Natural killer cell (primary cell): ENCODE results near the gene ORC1. TPM values are rescaled to one million over a fixed set of nuclear protein-coding genes. Genes with fewer than 3 reads are reported as not detected.

ENCODE experiments used
- ATAC-seq, 3 donors: fragments of 150-1000 bp in 2 of 3; fragments of 200-7000 bp in 1 of 3; cut with Tn5 transposase; 1 replicate in 1 of 3; 2 replicates in 2 of 3; pipeline ENCODE4 v1.10.0; 2021; ENCODE audit warnings: mild to moderate bottlenecking in 2 of 3, moderate library complexity in 2 of 3
- DNase-seq, 2 donors: peaks; one replicate each; pipeline versions ENCODE4 v3.0.0 to v3.0.0-alpha.2; 2013 to 2021; ENCODE audit warnings: mixed read lengths in 1 of 2
- H3K27ac ChIP-seq: one replicate; pipeline ENCODE4 v1.5.1; 2013; ENCODE audit warnings: mild to moderate bottlenecking, low read length
- H3K27me3 ChIP-seq: one replicate; pipeline ENCODE4 v1.6.1; 2013; ENCODE audit warnings: low read length; ENCODE audit not compliant: control insufficient read depth, insufficient read depth
- H3K36me3 ChIP-seq: one replicate; pipeline ENCODE4 v1.6.1; 2013; ENCODE audit warnings: low read length; ENCODE audit not compliant: control insufficient read depth, insufficient read depth
- H3K4me1 ChIP-seq: one replicate; pipeline ENCODE4 v1.6.1; 2013; ENCODE audit warnings: low read length; ENCODE audit not compliant: control insufficient read depth, insufficient read depth
- H3K4me3 ChIP-seq: one replicate; pipeline ENCODE4 v1.5.1; 2013; ENCODE audit warnings: low read length
- H3K9me3 ChIP-seq: one replicate; pipeline ENCODE4 v1.6.1; 2013; ENCODE audit warnings: low read length; ENCODE audit not compliant: control insufficient read depth, insufficient read depth
- H3K27ac Mint-ChIP-seq, 2 donors: one replicate each; pipeline ENCODE4 v1.8.0; 2022; ENCODE audit warnings: mild to moderate bottlenecking in 2 of 2, mixed read lengths in 2 of 2, moderate library complexity in 1 of 2
- H3K27me3 Mint-ChIP-seq, 2 donors: one replicate each; pipeline ENCODE4 v1.8.0; 2022; ENCODE audit warnings: low read depth in 2 of 2, mixed read lengths in 2 of 2
- H3K36me3 Mint-ChIP-seq: one replicate; pipeline ENCODE4 v1.8.0; 2022; ENCODE audit warnings: mixed read lengths
- H3K4me1 Mint-ChIP-seq, 2 donors: one replicate each; pipeline ENCODE4 v1.8.0; 2022; ENCODE audit warnings: mixed read lengths in 2 of 2
- H3K4me3 Mint-ChIP-seq: one replicate; pipeline ENCODE4 v1.8.0; 2022; ENCODE audit warnings: mild to moderate bottlenecking, moderate library complexity, mixed read lengths
- H3K9me3 Mint-ChIP-seq, 2 donors: one replicate each; pipeline ENCODE4 v1.8.0; 2022; ENCODE audit warnings: mixed read lengths in 2 of 2
- CTCF ChIP-seq: fragments of 200-600 bp; IDR thresholded peaks from one replicate; pipeline ENCODE4 v1.8.0; 2022; ENCODE audit warnings: antibody characterized with exemption
- WGBS: methylation state at CpG from one replicate; pipeline ENCODE4 v1.1.7; 2013; ENCODE audit warnings: missing lambda C conversion rate; ENCODE audit not compliant: insufficient coverage; 5-methylcytosine and 5-hydroxymethylcytosine counted together
- intact Hi-C: fragments of 100-400 bp; cut with micrococcal nuclease; formaldehyde crosslinking; loops from one replicate; pipeline ENCODE4 v1.14.2; 2022
- total RNA-seq, 4 donors: library from RNA; stranded (reverse); fragments of 120-200 nt in 1 of 4; gene quantifications; one replicate each; pipeline versions ENCODE4 v1.2.3 to v1.2.4, GENCODE V29; 2013 to 2022

Gene ORC1
- total RNA-seq, 3 donors from 2014 or later (not counting 1 experiment from before 2014, with no cell fraction given): 1.9 to 2.6 (median 2.1) TPM

GRCh38 chr1:52355436-52355835 lies 48.8 kb downstream of the ORC1 start:
- Histone ChIP-seq H3K27ac (no peak overlapping the region), H3K9me3 (no peaks in the 10 kb centered on the region), H3K4me3 (no peak overlapping the region), H3K27me3 (no peaks in the 10 kb centered on the region), H3K36me3 (peaks cover 90% of the 10 kb centered on the region), H3K4me1 (no peaks in the 10 kb centered on the region)
- intact Hi-C loops: no loop called here
- ATAC-seq: no peak
- Mint-ChIP-seq H3K36me3 (peaks cover 24% of the 10 kb centered on the region), H3K27ac (peak overlapping the region; percentile 46 to 56), H3K9me3 (no peaks in the 10 kb centered on the region), H3K27me3 (no peaks in the 10 kb centered on the region), H3K4me1 (peaks cover 0 to 5% of the 10 kb centered on the region in 2 donors), H3K4me3 (no peak overlapping the region)
- DNase-seq: no peak
- 97% methylated on average over 8 of the region's 8 CpGs for WGBS
- no peak for TF ChIP-seq CTCF

GRCh38 chr1:52352690-52353089 lies 51.5 kb downstream of the ORC1 start:
- 91% methylated on average over 7 of the region's 7 CpGs for WGBS
- no peak for TF ChIP-seq CTCF
- ATAC-seq (no peak), DNase-seq (no peak)
- H3K36me3 ChIP-seq: peaks cover 62% of the 10 kb centered on the region
- no peak overlapping the region for H3K4me3 Mint-ChIP-seq
- H3K4me1 Mint-ChIP-seq: peaks cover 13 to 20% of the 10 kb centered on the region in 2 donors
- peaks cover 4% of the 10 kb centered on the region for H3K4me1 ChIP-seq
- no peak overlapping the region for H3K27ac ChIP-seq
- H3K27me3 Mint-ChIP-seq: no peaks in the 10 kb centered on the region
- H3K27me3 ChIP-seq: no peaks in the 10 kb centered on the region
- H3K9me3 Mint-ChIP-seq: no peaks in the 10 kb centered on the region
- peak overlapping the region; percentile 3 to 63 for H3K27ac Mint-ChIP-seq
- no peak overlapping the region for H3K4me3 ChIP-seq
- peaks cover 24% of the 10 kb centered on the region for H3K36me3 Mint-ChIP-seq
- no peaks in the 10 kb centered on the region for H3K9me3 ChIP-seq
- intact Hi-C loops: no loop called here

GRCh38 chr1:52348704-52349300 lies 55.4 kb downstream of the ORC1 start:
- no peaks in the 10 kb centered on the region for H3K27me3 ChIP-seq
- Mint-ChIP-seq H3K9me3 (no peaks in the 10 kb centered on the region), H3K36me3 (no peaks in the 10 kb centered on the region), H3K27me3 (no peaks in the 10 kb centered on the region), H3K4me3 (no peak overlapping the region), H3K27ac (peak overlapping the region; percentile 64), H3K4me1 (peaks cover 14 to 16% of the 10 kb centered on the region in 2 donors)
- H3K4me3 ChIP-seq: no peak overlapping the region
- intact Hi-C loops: no loop called here
- no peak overlapping the region for H3K27ac ChIP-seq
- ATAC-seq (peak in 1 of 3 donors; percentile 48), DNase-seq (no peak)
- WGBS: 33% methylated on average over 8 of the region's 8 CpGs
- peaks cover 4% of the 10 kb centered on the region for H3K4me1 ChIP-seq
- H3K9me3 ChIP-seq: no peaks in the 10 kb centered on the region
- H3K36me3 ChIP-seq: peaks cover 23% of the 10 kb centered on the region
- TF ChIP-seq CTCF: no peak

- Histone ChIP-seq H3K27me3 (no peaks in the 10 kb centered on the region), H3K4me1 (peaks cover 4% of the 10 kb centered on the region), H3K9me3 (no peaks in the 10 kb centered on the region), H3K4me3 (no peak overlapping the region), H3K36me3 (peaks cover 5% of the 10 kb centered on the region), H3K27ac (no peak overlapping the region)
- Mint-ChIP-seq H3K27ac (no peak overlapping the region), H3K4me3 (no peak overlapping the region), H3K36me3 (no peaks in the 10 kb centered on the region), H3K9me3 (no peaks in the 10 kb centered on the region), H3K27me3 (no peaks in the 10 kb centered on the region), H3K4me1 (peaks cover 14 to 16% of the 10 kb centered on the region in 2 donors)
- intact Hi-C loops: no loop called here
- DNase-seq: no peak
- WGBS: 87% methylated on average over 4 of the region's 4 CpGs
- TF ChIP-seq CTCF: no peak
- no peak for ATAC-seq
Observed at GRCh38 chr1:52346653-52347052, 57.6 kb downstream of the ORC1 start.
